GM18868 (cell line): ENCODE measurements around the gene MED22.
"Not testable (repeated sequence)": the region's sequence is repeated elsewhere in the genome, so short reads cannot be mapped to it uniquely, and the experiment has no call there.

Experiments
- ATAC-seq: cut with Tn5 transposase; IDR thresholded peaks from one replicate; pipeline ENCODE4 v1.9.1; 2021; ENCODE audit warnings: mild to moderate bottlenecking, moderate library complexity; ENCODE audit not compliant: unreplicated experiment

The MED22 gene

GRCh38 chr9:133339641-133340040 lies 8.3 kb downstream of the MED22 start:
- ATAC-seq: no peak

DNA sequence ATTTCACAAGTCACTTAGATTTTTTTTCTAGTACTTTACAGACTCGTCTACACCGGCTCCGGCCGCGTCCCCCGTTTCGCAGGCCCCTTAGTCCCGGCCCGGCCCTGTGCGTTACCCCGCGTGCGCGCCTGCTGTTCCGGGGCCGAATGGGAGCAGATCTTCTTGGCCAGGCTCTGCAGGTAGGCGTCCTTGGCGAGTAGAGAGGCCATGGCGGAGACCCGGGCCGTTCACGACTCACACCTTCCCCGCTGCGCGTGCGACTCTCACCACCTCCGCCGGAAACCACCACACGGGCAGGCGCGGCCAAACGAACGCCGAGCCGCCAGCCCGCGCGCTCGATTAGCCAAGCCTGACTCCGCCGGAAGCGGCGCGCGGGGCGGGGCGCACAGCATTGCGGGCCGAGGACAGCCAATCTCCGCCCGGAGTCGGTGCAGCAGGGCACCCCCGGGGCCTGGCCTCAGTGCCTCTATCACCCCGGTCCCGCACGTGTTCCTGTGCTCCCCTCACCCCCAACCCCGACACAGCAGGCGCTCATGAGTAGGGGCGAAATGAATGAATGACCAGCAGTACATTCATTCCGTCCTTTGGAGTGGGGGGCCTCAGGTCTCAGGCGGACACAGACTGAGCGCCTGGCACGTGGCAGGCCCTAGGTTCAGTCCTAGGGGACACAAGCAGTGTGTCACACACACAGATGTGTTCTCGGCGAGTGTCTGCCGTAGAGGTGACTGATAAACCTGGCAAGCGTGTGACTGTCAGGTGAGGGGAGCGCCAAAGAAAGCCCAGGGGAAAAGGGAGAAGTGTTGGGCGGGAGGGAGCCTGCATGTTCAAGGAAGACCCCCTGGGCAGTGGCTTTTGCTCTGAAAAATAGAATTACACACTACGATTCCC lies 11.8 kb downstream of the MED22 start, which contains the start of gene SURF6:
TSS of gene SURF6 (minus strand) at position 265 of the 888 bp plus-strand sequence. CDS start at position 209, 56 bp downstream.
- ATAC-seq: peak; percentile 78

- not testable (repeated sequence) for ATAC-seq
Measured at GRCh38 chr9:133334888-133335287, 13.0 kb downstream of the MED22 start.

DNA sequence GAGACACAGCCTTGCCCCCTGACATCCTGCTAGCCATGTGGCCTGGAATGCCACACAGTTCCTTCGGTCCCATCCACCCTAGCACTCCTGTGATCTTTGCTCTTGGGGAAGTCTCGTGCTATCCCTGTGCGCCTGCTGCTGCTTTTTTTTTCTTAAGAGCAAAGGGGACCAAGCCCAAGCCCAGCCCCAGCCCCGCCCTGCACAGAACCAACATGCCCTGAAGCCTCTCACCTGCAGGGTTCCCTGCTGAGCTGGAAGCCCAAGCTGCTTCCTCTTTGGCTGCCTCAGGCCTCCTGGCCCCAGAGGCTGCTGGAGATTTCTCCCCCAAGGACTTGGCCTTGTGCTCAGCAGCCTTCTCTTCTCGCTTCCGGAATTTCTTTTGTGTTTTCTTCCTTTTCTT lies 13.8 kb downstream of the MED22 start:
- ATAC-seq: no peak

DNA sequence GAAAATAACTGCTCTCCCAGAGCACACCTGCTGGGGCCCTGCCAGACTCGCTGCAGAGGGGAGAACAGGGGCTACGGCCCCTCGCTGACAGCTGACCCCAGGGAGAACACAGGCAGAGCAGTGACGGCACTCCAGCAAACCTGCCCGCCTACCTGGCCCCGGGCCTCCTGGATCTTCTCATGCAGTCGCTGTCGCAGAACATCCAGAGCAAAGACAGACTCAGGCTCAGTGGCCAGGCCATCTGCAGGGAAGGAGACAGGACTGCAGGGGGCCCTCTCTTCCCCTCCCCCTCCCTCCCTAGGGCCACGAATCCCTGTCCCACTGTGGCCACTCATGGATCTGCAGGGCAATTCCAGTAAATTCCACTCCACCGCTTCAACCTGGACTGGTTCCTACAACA lies 14.4 kb downstream of the MED22 start:
- no peak for ATAC-seq

DNA sequence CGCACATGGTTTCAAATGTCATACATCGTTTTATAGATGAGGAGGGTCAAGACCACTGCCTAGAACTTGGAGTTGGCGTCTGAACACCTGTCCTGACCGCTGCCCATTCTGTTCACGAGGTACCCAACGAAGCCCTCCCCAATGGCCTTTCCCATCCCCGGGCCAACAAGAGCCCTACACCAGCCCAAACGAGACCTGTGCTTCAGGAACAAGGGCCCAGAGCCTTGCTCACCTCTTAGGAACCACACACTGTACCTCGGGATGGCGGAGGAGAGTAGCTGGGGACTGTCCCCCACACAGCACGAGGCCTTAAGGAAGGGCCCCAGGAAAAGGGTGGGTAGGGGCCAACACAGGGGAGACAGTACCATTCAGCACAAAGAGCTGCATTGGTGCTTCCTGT lies 14.9 kb downstream of the MED22 start:
- ATAC-seq: no peak

DNA sequence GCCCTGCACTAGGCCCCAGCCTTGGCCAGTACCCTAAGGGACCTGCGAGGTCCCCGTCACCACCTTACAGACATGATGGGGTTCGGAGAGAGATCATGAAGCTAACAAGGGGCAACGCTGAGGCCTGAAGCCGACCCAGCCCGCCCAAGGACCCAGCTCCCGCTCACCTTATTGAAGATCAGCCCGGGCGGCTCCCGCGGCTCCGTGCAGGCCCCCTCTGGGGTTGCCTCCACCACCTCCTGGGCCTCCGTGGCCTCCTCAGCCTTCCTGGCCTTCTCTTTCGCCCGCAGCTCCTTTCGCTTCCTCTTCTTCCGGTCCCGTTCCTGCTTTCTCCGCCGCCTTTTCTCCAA lies 15.6 kb downstream of the MED22 start:
- no peak for ATAC-seq

- ATAC-seq: no peak
Measured at GRCh38 chr9:133331641-133332380, 16.1 kb downstream of the MED22 start.

GRCh38 chr9:133331221-133331620 lies 16.7 kb downstream of the MED22 start:
- no peak for ATAC-seq

DNA sequence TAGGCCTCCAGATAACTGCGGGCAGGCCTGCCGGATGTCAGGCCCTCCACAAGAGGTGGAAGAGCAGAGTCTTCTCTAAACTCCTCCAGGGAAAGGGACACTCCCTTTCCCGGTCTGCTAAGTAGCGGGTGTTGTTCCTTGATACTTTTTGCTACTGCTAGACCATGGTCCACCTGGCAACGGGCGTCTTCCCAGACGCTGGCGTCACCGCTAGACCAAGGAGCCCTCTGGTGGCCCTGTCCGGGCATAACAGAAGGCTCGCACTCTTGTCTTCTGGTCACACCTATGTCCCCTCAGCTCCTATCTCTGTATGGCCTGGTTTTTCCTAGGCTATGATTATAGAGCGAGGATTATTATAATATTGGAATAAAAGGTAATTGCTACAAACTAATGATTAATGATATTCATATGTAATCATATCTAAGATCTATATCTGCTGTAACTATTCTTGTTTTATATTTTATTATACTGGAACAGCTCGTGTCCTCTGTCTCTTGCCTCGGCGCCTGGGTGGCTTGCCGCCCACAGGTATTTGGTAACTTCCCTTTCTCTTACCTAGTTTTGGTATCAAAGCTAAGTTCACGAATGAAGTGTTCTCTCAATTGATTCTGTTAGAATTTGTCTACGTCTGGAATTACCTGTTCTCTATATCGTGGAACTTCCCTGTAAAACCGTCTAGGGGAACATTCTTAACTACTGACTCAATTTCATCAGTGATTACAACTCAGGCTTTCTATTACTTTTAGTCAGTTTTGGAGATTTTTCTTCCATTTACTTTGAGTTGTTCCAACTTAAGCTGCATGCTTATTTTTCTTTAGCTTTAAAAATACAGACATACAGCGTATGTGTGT lies 18.4 kb downstream of the MED22 start:
- not testable (repeated sequence) for ATAC-seq

- no peak for ATAC-seq
Measured at GRCh38 chr9:133327834-133328484, 20.0 kb downstream of the MED22 start.

DNA sequence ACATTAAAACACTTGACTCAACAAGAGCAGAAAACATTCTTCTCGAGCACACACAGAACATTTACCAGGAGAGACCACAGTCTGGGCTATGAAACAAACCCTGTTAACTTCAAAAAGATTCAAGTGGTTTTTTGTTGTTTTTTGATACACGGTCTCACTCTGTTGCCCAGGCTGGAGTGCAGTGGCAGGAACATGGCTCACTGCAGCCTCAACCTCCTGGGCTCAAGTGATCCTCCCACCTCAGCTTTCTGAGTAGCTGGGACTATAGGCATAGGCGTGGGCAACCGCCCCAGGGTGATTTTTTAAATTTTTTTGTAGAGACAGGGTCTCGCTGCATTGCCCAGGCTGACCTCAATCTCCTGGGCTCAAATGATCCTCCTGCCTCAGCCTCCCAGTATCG lies 20.9 kb downstream of the MED22 start:
- ATAC-seq: not testable (repeated sequence)

DNA sequence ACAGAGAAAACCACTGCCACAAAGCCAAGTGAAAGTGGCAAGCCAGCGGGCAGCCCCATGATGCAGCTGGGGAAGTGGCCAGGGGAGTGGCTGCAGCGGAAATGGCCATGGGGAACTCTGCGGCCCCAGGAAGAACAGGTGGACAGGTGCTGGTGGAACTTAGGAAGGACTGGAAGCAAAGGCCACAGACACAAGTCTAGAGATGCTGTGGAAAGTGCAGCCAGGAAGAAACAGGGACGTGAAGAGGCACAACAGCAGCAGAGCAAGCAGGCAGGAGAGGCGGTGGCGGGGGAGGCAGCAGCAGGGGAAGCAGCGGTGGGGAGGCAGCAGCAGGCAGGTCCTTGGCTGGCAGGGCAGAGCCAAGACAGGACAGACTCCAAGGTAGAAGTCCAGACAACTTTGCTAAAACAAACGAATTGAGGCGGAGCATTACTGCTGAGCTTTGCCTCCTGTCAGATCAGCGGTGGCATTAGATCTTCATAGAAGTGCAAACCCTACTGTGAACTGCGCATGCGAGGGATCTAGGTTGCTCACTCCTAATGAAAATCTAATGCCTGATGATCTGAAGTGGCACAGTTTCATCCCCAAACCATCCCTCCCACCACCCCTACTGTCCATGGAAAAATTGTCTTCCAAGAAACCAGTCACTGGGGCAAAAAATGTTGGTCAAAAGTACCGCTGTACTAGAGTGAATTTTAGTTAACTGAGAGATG lies 23.8 kb downstream of the MED22 start:
- no peak for ATAC-seq

- no peak for ATAC-seq
Measured at GRCh38 chr9:133323211-133323610, 24.7 kb downstream of the MED22 start.

DNA sequence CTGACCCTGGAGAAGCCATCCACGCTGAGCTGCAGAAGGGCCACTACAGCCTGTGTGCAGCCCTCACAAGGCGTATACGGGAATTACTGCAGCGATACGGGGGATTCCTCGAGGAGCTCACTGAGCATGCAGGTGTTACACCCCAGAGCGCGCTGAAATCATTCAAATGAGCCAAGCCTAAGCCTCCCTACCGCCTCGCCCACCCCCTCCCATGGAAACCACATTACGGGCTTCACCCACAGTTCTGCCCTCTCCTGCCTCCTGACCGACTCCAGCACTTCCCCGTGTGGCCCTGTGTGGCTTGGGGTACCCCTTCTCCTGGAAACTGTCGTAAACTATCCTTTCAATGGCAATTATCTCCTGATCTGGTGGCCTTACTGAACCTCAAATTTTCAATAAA lies 25.2 kb downstream of the MED22 start:
- no peak for ATAC-seq

- no peak for ATAC-seq
Measured at GRCh38 chr9:133321411-133321935, 26.5 kb downstream of the MED22 start.

GRCh38 chr9:133320421-133320881 lies 27.5 kb downstream of the MED22 start:
- no peak for ATAC-seq

DNA sequence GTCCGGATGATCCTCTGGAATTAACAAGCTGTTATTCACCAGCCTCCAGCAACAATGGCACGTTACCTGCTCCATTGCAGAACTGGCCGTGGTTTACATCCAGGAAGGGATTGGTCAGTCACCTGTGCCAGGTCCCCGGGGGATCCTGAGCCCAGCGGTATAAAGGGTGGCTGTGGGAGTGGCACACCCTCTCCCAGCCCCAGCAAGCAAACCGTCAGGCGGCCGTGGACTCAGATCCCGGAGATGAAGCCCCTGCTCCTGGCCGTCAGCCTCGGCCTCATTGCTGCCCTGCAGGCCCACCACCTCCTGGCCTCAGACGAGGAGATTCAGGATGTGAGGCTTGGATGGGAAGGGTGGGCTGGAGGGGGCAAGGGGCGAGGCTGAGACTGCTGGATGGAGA lies 30.4 kb downstream of the MED22 start:
- not testable (repeated sequence) for ATAC-seq

DNA sequence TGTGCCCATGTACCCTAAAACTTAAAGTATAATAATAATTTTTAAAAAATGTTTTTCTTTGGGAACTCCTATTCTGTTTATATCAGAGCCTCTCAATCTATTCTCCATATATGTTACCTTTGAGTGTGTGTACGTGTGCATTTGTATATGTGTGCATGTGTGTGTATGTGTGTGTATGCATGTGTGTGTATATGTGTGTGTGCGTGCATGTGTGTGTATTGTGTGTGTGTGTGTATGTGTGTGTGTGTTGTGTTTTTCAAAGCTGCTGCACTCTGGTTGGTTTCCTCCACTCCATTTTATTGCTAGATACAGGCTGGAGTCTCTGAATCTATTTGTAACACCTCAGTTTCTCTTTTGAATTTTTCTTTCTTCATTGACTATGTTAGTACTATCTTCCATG lies 31.9 kb downstream of the MED22 start:
- no peak for ATAC-seq

- ATAC-seq: no peak
Measured at GRCh38 chr9:133309608-133310007, 38.3 kb downstream of the MED22 start.
